Muscle layer of colon (tissue), 2 donors: ENCODE measurements around the gene USP25.

Experiments
- H3K27ac ChIP-seq: one replicate; pipeline ENCODE4 v1.7.0; 2013; ENCODE audit warnings: low read depth, mild to moderate bottlenecking, low read length, moderate library complexity
- H3K27me3 ChIP-seq, 2 donors: one replicate each; pipeline ENCODE4 v1.7.0; 2013; ENCODE audit warnings: low read length in 2 of 2, mild to moderate bottlenecking in 2 of 2; ENCODE audit not compliant: insufficient read depth in 2 of 2, control insufficient read depth in 1 of 2
- H3K36me3 ChIP-seq: one replicate; pipeline ENCODE4 v1.7.0; 2013; ENCODE audit warnings: mild to moderate bottlenecking, low read length; ENCODE audit not compliant: insufficient read depth
- H3K4me1 ChIP-seq: one replicate; pipeline ENCODE4 v1.7.0; 2013; ENCODE audit warnings: mild to moderate bottlenecking, low read length; ENCODE audit not compliant: insufficient read depth
- H3K4me3 ChIP-seq, 2 donors: one replicate each; pipeline ENCODE4 v1.7.0; 2013; ENCODE audit warnings: low read length in 2 of 2, low read depth in 1 of 2, mild to moderate bottlenecking in 1 of 2, moderate library complexity in 1 of 2
- H3K9ac ChIP-seq: one replicate; pipeline ENCODE4 v1.7.0; 2013; ENCODE audit warnings: low read length
- H3K9me3 ChIP-seq: one replicate; pipeline ENCODE4 v1.7.0; 2013; ENCODE audit warnings: mild to moderate bottlenecking, low read length
- donor health status: abdominal sarcoma.
- donor health status: Adenocarcinoma of cecum.

Gene USP25

GRCh38 chr21:15749861-15750159 is 20.0 kb downstream of the USP25 start:
- no peak overlapping the region for H3K27ac ChIP-seq

GRCh38 chr21:15751037-15751436 is 21.3 kb downstream of the USP25 start:
- H3K9ac ChIP-seq: no peak overlapping the region
- no peak overlapping the region for H3K27ac ChIP-seq
- H3K36me3 ChIP-seq: no peaks in the 10 kb centered on the region
- no peak overlapping the region for H3K4me3 ChIP-seq
- no peaks in the 10 kb centered on the region for H3K9me3 ChIP-seq
- peaks cover 54% of the 10 kb centered on the region for H3K4me1 ChIP-seq
- H3K27me3 ChIP-seq: no peaks in the 10 kb centered on the region

More at GRCh38 chr21:15749861-15750159, 20.0 kb downstream of the USP25 start:
- no peaks in the 10 kb centered on the region for H3K9me3 ChIP-seq
- peaks cover 46% of the 10 kb centered on the region for H3K4me1 ChIP-seq
- H3K27me3 ChIP-seq: no peaks in the 10 kb centered on the region
- no peaks in the 10 kb centered on the region for H3K36me3 ChIP-seq
- no peak overlapping the region for H3K9ac ChIP-seq
- H3K4me3 ChIP-seq: no peak overlapping the region

DNA sequence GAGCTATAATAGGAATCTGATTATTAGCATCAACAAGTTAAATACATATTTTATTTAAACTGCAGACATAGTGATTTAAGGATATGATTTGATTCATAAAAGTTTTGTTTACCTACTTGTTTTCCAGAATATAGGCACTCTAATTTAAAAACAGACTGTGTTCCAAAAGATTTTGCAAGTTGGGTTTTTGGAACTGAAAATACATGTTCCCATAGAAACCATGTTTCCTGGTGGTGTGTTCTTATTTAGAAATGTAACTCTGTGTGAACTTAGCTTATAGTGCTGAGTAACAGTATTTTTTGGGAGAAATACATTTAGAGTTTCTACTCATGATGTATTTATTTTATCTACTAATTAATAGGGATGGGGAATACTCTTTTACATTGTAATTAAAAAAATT is 21.8 kb downstream of the USP25 start:
- Histone ChIP-seq H3K4me1 (peaks cover 54% of the 10 kb centered on the region), H3K27me3 (no peaks in the 10 kb centered on the region), H3K9me3 (no peaks in the 10 kb centered on the region), H3K9ac (no peak overlapping the region), H3K27ac (no peak overlapping the region), H3K36me3 (no peaks in the 10 kb centered on the region), H3K4me3 (no peak overlapping the region)

- H3K36me3 ChIP-seq: no peaks in the 10 kb centered on the region
- H3K4me3 ChIP-seq: no peak overlapping the region
- H3K4me1 ChIP-seq: peaks cover 54% of the 10 kb centered on the region
- no peaks in the 10 kb centered on the region for H3K27me3 ChIP-seq
- no peak overlapping the region for H3K27ac ChIP-seq
- H3K9me3 ChIP-seq: no peaks in the 10 kb centered on the region
- H3K9ac ChIP-seq: no peak overlapping the region
Measured at GRCh38 chr21:15752763-15753407, 23.1 kb downstream of the USP25 start.

- Histone ChIP-seq H3K4me3 (no peak overlapping the region), H3K4me1 (peaks cover 50% of the 10 kb centered on the region), H3K9ac (no peak overlapping the region), H3K27ac (no peak overlapping the region), H3K27me3 (no peaks in the 10 kb centered on the region), H3K36me3 (no peaks in the 10 kb centered on the region), H3K9me3 (no peaks in the 10 kb centered on the region)
Measured at GRCh38 chr21:15753741-15754140, 24.0 kb downstream of the USP25 start.

DNA sequence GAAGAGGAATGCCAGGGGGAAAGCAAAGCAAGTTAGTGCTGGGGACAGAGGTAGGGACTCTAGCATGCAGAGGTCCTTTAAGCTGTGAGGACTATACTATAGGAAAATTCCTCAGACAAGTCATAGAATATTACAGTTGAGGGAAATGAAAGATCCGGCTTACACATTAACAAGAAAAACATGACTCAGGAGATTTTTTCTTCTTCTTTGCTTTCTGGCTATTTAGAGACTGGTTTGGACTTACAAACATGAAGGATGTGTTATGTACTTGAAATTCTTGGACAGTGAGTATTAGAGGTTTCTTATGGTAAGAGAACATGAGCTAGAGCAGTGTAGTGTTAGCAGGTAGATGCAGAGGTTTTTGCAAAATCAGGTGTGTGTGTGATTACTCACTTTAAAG is 24.9 kb downstream of the USP25 start:
- H3K4me3 ChIP-seq: no peak overlapping the region
- H3K27ac ChIP-seq: no peak overlapping the region
- no peak overlapping the region for H3K9ac ChIP-seq
- H3K4me1 ChIP-seq: peaks cover 41% of the 10 kb centered on the region
- no peaks in the 10 kb centered on the region for H3K27me3 ChIP-seq
- H3K9me3 ChIP-seq: no peaks in the 10 kb centered on the region
- no peaks in the 10 kb centered on the region for H3K36me3 ChIP-seq

DNA sequence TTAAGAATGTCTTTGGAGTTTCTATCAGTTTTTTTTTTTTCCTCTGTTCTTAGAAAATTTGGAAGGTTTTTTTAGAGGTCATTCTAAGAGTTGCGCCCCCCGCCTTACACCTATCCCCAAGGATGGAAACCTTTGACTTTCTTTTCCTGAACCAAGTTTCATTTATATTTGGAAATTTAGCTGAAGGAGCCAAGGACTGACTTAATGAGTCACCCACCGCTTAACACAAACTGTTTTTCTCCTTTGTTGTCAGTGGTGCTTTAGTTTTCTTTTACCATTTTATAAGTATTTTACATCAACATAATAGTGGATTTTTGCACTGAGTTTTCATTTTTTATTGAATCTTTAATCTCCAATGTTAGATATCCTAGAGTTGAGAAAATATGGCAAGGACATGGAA is 25.3 kb downstream of the USP25 start:
- H3K9ac ChIP-seq: no peak overlapping the region
- no peak overlapping the region for H3K27ac ChIP-seq
- peaks cover 37% of the 10 kb centered on the region for H3K4me1 ChIP-seq
- no peaks in the 10 kb centered on the region for H3K36me3 ChIP-seq
- H3K4me3 ChIP-seq: no peak overlapping the region
- H3K27me3 ChIP-seq: no peaks in the 10 kb centered on the region
- H3K9me3 ChIP-seq: no peaks in the 10 kb centered on the region

DNA sequence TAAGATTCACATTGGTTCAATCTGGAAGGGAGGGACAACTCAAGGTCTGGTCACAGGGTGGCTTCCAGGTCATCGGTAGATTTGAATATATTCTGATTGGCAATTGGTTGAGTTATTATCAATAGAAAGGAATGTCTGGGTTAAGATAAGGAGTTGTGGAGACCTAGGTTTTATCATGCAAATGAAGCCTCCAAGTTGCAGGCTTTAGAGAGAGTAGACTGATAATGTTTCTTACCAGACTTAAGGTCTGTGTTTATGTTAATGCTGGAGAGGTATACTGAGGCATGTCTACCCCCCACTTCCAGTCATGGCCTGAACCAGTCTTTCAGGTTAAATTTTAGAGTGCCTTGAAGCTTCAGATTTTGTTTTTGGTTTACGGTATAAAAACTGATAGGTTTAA is 29.7 kb downstream of the USP25 start:
- no peaks in the 10 kb centered on the region for H3K9me3 ChIP-seq
- H3K9ac ChIP-seq: no peak overlapping the region
- no peak overlapping the region for H3K4me3 ChIP-seq
- peaks cover 11% of the 10 kb centered on the region for H3K4me1 ChIP-seq
- no peak overlapping the region for H3K27ac ChIP-seq
- no peaks in the 10 kb centered on the region for H3K36me3 ChIP-seq
- H3K27me3 ChIP-seq: no peaks in the 10 kb centered on the region

GRCh38 chr21:15761507-15762100 is 31.8 kb downstream of the USP25 start:
- no peak overlapping the region for H3K4me3 ChIP-seq
- H3K36me3 ChIP-seq: no peaks in the 10 kb centered on the region
- H3K9ac ChIP-seq: no peak overlapping the region
- no peak overlapping the region for H3K27ac ChIP-seq
- no peaks in the 10 kb centered on the region for H3K9me3 ChIP-seq
- H3K27me3 ChIP-seq: no peaks in the 10 kb centered on the region
- no peaks in the 10 kb centered on the region for H3K4me1 ChIP-seq

GRCh38 chr21:15763359-15763758 is 33.6 kb downstream of the USP25 start:
- Histone ChIP-seq H3K27ac (no peak overlapping the region), H3K4me3 (no peak overlapping the region), H3K9ac (no peak overlapping the region), H3K9me3 (no peaks in the 10 kb centered on the region), H3K27me3 (no peaks in the 10 kb centered on the region), H3K4me1 (no peaks in the 10 kb centered on the region), H3K36me3 (no peaks in the 10 kb centered on the region)

DNA sequence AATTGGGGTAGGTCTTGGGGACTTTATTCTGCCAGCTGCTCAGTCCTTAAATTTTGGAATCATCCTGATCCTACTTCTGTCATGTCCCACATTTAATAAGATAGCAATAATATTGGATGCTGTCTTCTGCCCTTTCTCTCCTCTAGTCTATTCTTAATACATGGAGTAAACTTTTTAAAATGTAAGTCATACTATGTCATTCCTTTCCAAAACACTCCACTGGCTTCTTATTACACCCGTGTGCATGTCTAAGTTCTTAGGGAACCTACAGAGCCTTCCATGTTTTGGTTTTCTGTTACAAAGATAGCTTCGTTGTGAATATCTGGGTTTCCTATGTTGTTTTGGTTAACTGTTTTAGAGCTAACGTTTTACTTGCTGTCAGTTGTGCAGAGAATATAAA is 35.1 kb downstream of the USP25 start:
- H3K27me3 ChIP-seq: no peaks in the 10 kb centered on the region
- no peaks in the 10 kb centered on the region for H3K9me3 ChIP-seq
- H3K27ac ChIP-seq: no peak overlapping the region
- no peak overlapping the region for H3K4me3 ChIP-seq
- no peaks in the 10 kb centered on the region for H3K36me3 ChIP-seq
- no peak overlapping the region for H3K9ac ChIP-seq
- H3K4me1 ChIP-seq: no peaks in the 10 kb centered on the region

DNA sequence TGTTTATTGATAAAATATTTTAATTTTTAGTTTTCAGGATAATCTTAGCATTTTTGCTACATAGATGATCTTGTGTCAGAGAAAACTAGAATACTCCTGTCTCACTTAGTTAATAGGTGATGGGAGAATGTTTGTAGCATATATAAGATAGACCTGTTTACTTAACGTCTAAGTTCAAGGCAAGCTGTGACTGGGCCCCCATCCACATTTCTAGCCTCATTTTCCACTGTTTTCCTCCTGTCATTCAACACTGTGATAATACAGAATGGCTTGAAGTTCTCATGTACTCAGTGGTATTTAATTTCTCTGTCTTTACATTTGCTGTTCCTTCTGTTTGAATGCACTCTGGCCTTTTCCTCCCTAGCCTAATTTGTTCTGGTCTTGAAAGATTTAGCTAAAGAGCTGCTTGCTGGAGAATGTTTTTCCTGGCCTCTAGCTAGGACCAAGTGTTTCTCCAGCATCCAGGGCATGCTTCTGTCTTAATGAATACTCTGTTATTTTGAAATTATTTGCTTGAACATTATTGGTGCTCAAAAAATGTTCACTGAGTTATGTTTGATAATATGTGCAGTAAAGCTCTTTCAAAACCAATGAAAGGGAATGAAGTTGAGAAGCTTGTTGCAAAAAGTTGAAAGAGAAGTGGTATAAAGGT is 37.3 kb downstream of the USP25 start:
- H3K9me3 ChIP-seq: no peaks in the 10 kb centered on the region
- H3K9ac ChIP-seq: no peak overlapping the region
- H3K36me3 ChIP-seq: no peaks in the 10 kb centered on the region
- H3K4me3 ChIP-seq: no peak overlapping the region
- H3K4me1 ChIP-seq: no peaks in the 10 kb centered on the region
- H3K27me3 ChIP-seq: no peaks in the 10 kb centered on the region
- H3K27ac ChIP-seq: no peak overlapping the region
